Activated T-helper 1 cell treated with anti-CD3 and anti-CD28 coated beads, Interleukin-12 subunit alpha, Interleukin-12 subunit beta, Interleukin-2, Interleukin-4 antibody, amounts not matched to agents 30 ng/mL and 10 ng/mL and 1 ng/mL, durations not matched to agents 14 hours and 24 hours and 36 hours (primary cell): ENCODE results near the gene KCNH4. TPM values are rescaled to one million over a fixed set of nuclear protein-coding genes. Genes with fewer than 3 reads are reported as not detected.

Experiments used
- DNase-seq: peaks from one replicate; pipeline ENCODE4 v3.0.0; 2021; ENCODE audit warnings: low spot score
- H3K27ac Mint-ChIP-seq: one replicate; pipeline ENCODE4 v1.8.0; 2021; ENCODE audit warnings: mild to moderate bottlenecking, mixed read lengths
- H3K27me3 Mint-ChIP-seq: one replicate; pipeline ENCODE4 v1.8.0; 2022; ENCODE audit warnings: mild to moderate bottlenecking, moderate library complexity, mixed read lengths; ENCODE audit not compliant: insufficient read depth
- H3K36me3 Mint-ChIP-seq: one replicate; pipeline ENCODE4 v1.8.0; 2021; ENCODE audit warnings: low read depth, mixed read lengths
- H3K4me1 Mint-ChIP-seq: one replicate; pipeline ENCODE4 v1.8.0; 2021; ENCODE audit warnings: low read depth, mixed read lengths
- H3K4me3 Mint-ChIP-seq: one replicate; pipeline ENCODE4 v1.8.0; 2021; ENCODE audit warnings: mild to moderate bottlenecking, moderate library complexity, mixed read lengths
- H3K9me3 Mint-ChIP-seq: one replicate; pipeline ENCODE4 v1.8.0; 2021; ENCODE audit warnings: mixed read lengths
- intact Hi-C: fragments of 100-400 bp; cut with micrococcal nuclease; formaldehyde crosslinking; loops from one replicate; pipeline ENCODE4 v1.15.1; 2024
- total RNA-seq: library from RNA; stranded (reverse); gene quantifications from 2 replicates; pipeline ENCODE4 v1.2.3, GENCODE V29; 2022

Gene KCNH4
- total RNA-seq, 1 donor from 2014 or later = 1.7 TPM

GRCh38 chr17:42122371-42123303 lies 58.3 kb downstream of the KCNH4 start, which contains the start of gene HSPB9:
Gene HSPB9, plus strand, starts transcription at chr17:42122804. Its CDS starts 47 bp downstream, at chr17:42122851.
- peak within 1 kb of the TSS; percentile 81 for H3K4me3 Mint-ChIP-seq
- H3K27ac Mint-ChIP-seq = peak within 1 kb of the TSS; percentile 86
- peaks cover 26% of the 10 kb centered on the region for H3K4me1 Mint-ChIP-seq

GRCh38 chr17:42120770-42121769 lies 59.9 kb downstream of the KCNH4 start, which contains the start of gene KAT2A:
Gene KAT2A, minus strand, starts transcription at chr17:42121367. Its CDS starts 63 bp downstream, at chr17:42121304.
- peaks cover 22% of the 10 kb centered on the region for H3K36me3 Mint-ChIP-seq
- peak within 1 kb of the TSS; percentile 81 for H3K4me3 Mint-ChIP-seq
- H3K9me3 Mint-ChIP-seq = no peaks in the 10 kb centered on the region
- peak; percentile 68 for DNase-seq
- intact Hi-C loops = loop anchor here (1.0 to 2.0 kb wide), 6 partner anchors 9 to 104 kb away; partner anchors contain the start of genes DHX58, DNAJC7 and KCNH4
- H3K4me1 Mint-ChIP-seq = peaks cover 36% of the 10 kb centered on the region
- H3K27me3 Mint-ChIP-seq = no peaks in the 10 kb centered on the region
- peak within 1 kb of the TSS; percentile 86 for H3K27ac Mint-ChIP-seq

More at GRCh38 chr17:42122371-42123303, 58.3 kb downstream of the KCNH4 start, which contains the start of gene HSPB9:
- Mint-ChIP-seq H3K9me3 (no peaks in the 10 kb centered on the region), H3K27me3 (no peaks in the 10 kb centered on the region), H3K36me3 (peaks cover 24% of the 10 kb centered on the region)
- no peak for DNase-seq
- intact Hi-C loops = no loop called here

GRCh38 chr17:42120161-42120769 lies 60.7 kb downstream of the KCNH4 start:
- intact Hi-C loops = loop anchor here (1.0 to 2.0 kb wide), 2 partner anchors 61 to 95 kb away; partner anchors contain the start of gene KCNH4
- H3K27ac Mint-ChIP-seq = peak overlapping the region; percentile 36

GRCh38 chr17:42119301-42119700 lies 61.6 kb downstream of the KCNH4 start:
- no peak for DNase-seq
- intact Hi-C loops = no loop called here
- H3K9me3 Mint-ChIP-seq = no peaks in the 10 kb centered on the region
- H3K27ac Mint-ChIP-seq = no peak overlapping the region
- peaks cover 24% of the 10 kb centered on the region for H3K36me3 Mint-ChIP-seq
- peaks cover 36% of the 10 kb centered on the region for H3K4me1 Mint-ChIP-seq
- peak overlapping the region; percentile 81 for H3K4me3 Mint-ChIP-seq
- no peaks in the 10 kb centered on the region for H3K27me3 Mint-ChIP-seq

More at GRCh38 chr17:42120161-42120769, 60.7 kb downstream of the KCNH4 start:
- peaks cover 21% of the 10 kb centered on the region for H3K36me3 Mint-ChIP-seq
- H3K4me1 Mint-ChIP-seq = peaks cover 36% of the 10 kb centered on the region
- no peaks in the 10 kb centered on the region for H3K27me3 Mint-ChIP-seq
- peak overlapping the region; percentile 81 for H3K4me3 Mint-ChIP-seq
- H3K9me3 Mint-ChIP-seq = no peaks in the 10 kb centered on the region
- DNase-seq = no peak

GRCh38 chr17:42118545-42118944 lies 62.4 kb downstream of the KCNH4 start:
- Mint-ChIP-seq H3K4me3 (peak overlapping the region; percentile 69), H3K9me3 (no peaks in the 10 kb centered on the region), H3K4me1 (peaks cover 36% of the 10 kb centered on the region), H3K36me3 (peaks cover 27% of the 10 kb centered on the region), H3K27ac (peak overlapping the region; percentile 53), H3K27me3 (no peaks in the 10 kb centered on the region)
- DNase-seq = no peak
- intact Hi-C loops = no loop called here

- no peaks in the 10 kb centered on the region for H3K9me3 Mint-ChIP-seq
- no peak for DNase-seq
- H3K27me3 Mint-ChIP-seq = no peaks in the 10 kb centered on the region
- peak overlapping the region; percentile 53 for H3K27ac Mint-ChIP-seq
- H3K4me1 Mint-ChIP-seq = peaks cover 36% of the 10 kb centered on the region
- intact Hi-C loops = no loop called here
- H3K36me3 Mint-ChIP-seq = peaks cover 29% of the 10 kb centered on the region
- peak overlapping the region; percentile 11 for H3K4me3 Mint-ChIP-seq
Measured at GRCh38 chr17:42118126-42118510, 62.8 kb downstream of the KCNH4 start.

GRCh38 chr17:42117397-42118125 lies 63.4 kb downstream of the KCNH4 start:
- no peaks in the 10 kb centered on the region for H3K27me3 Mint-ChIP-seq
- peaks cover 36% of the 10 kb centered on the region for H3K4me1 Mint-ChIP-seq
- H3K36me3 Mint-ChIP-seq = peaks cover 29% of the 10 kb centered on the region
- H3K9me3 Mint-ChIP-seq = no peaks in the 10 kb centered on the region
- H3K27ac Mint-ChIP-seq = no peak overlapping the region
- intact Hi-C loops = no loop called here
- no peak for DNase-seq
- H3K4me3 Mint-ChIP-seq = peak overlapping the region; percentile 31

GRCh38 chr17:42116705-42117396 lies 64.1 kb downstream of the KCNH4 start:
- intact Hi-C loops = loop anchor here (1.0 kb wide), 3 partner anchors 50 to 154 kb away; no protein-coding TSS in a partner anchor
- H3K27me3 Mint-ChIP-seq = no peaks in the 10 kb centered on the region
- no peaks in the 10 kb centered on the region for H3K9me3 Mint-ChIP-seq
- peak; percentile 79 for DNase-seq
- peaks cover 41% of the 10 kb centered on the region for H3K4me1 Mint-ChIP-seq
- peaks cover 29% of the 10 kb centered on the region for H3K36me3 Mint-ChIP-seq
- peak overlapping the region; percentile 75 for H3K27ac Mint-ChIP-seq
- no peak overlapping the region for H3K4me3 Mint-ChIP-seq

GRCh38 chr17:42114118-42114517 lies 66.8 kb downstream of the KCNH4 start:
- peaks cover 40% of the 10 kb centered on the region for H3K36me3 Mint-ChIP-seq

GRCh38 chr17:42113293-42114069 lies 67.5 kb downstream of the KCNH4 start:
- Mint-ChIP-seq H3K4me3 (no peak overlapping the region), H3K27ac (peak overlapping the region; percentile 86), H3K27me3 (no peaks in the 10 kb centered on the region), H3K9me3 (no peaks in the 10 kb centered on the region), H3K4me1 (peaks cover 45% of the 10 kb centered on the region), H3K36me3 (peaks cover 41% of the 10 kb centered on the region)
- DNase-seq = no peak
- intact Hi-C loops = loop anchor here (2.0 kb wide), 1 partner anchor 195 kb away; the partner anchor contains the start of gene ACLY

More at GRCh38 chr17:42114118-42114517, 66.8 kb downstream of the KCNH4 start:
- Mint-ChIP-seq H3K9me3 (no peaks in the 10 kb centered on the region), H3K27me3 (no peaks in the 10 kb centered on the region), H3K4me1 (peaks cover 45% of the 10 kb centered on the region), H3K27ac (peak overlapping the region; percentile 31), H3K4me3 (no peak overlapping the region)
- no peak for DNase-seq
- intact Hi-C loops = no loop called here
